Measurements from ENCODE around the gene GNE.
"Not testable (repeated sequence)": the region's sequence is repeated elsewhere in the genome, so short reads cannot be mapped to it uniquely, and the experiment has no call there.

The GNE gene

GRCh38 chr9:36258208-36258995 lies at the start of gene GNE:
GNE (minus strand) TSS chr9:36258448; CDS start chr9:36249355, 9,093 bp downstream.
- peak; percentile 98 for DNase-seq (ENCODE audit: low spot score)

GRCh38 chr9:36306471-36307306 lies 48.4 kb upstream of the GNE start:
- no peak for DNase-seq (ENCODE audit: low spot score)

- not testable (repeated sequence) for DNase-seq (ENCODE audit: low spot score)
These were observed 46.1 kb upstream of the GNE start for GRCh38 chr9:36304366-36304765.

GRCh38 chr9:36301227-36301626 lies 43.0 kb upstream of the GNE start:
- no peak for DNase-seq (ENCODE audit: low spot score)

- DNase-seq (ENCODE audit: low spot score), result peak; percentile 82
These were observed 40.3 kb upstream of the GNE start for GRCh38 chr9:36298566-36298965.

GRCh38 chr9:36297798-36298197 lies 39.5 kb upstream of the GNE start:
- DNase-seq (ENCODE audit: low spot score), result no peak

GRCh38 chr9:36294996-36295395 lies 36.7 kb upstream of the GNE start:
- DNase-seq (ENCODE audit: low spot score), result not testable (repeated sequence)

- no peak for DNase-seq (ENCODE audit: low spot score)
These were observed 35.7 kb upstream of the GNE start for GRCh38 chr9:36293918-36294317.

GRCh38 chr9:36293171-36293570 lies 34.9 kb upstream of the GNE start:
- DNase-seq (ENCODE audit: low spot score), result no peak

GRCh38 chr9:36292641-36293040 lies 34.4 kb upstream of the GNE start:
- DNase-seq (ENCODE audit: low spot score), result no peak

GRCh38 chr9:36290996-36291395 lies 32.7 kb upstream of the GNE start:
- DNase-seq (ENCODE audit: low spot score), result no peak

- DNase-seq (ENCODE audit: low spot score), result no peak
These were observed 31.7 kb upstream of the GNE start for GRCh38 chr9:36289836-36290435.

GRCh38 chr9:36288070-36288469 lies 29.8 kb upstream of the GNE start:
- DNase-seq (ENCODE audit: low spot score), result no peak

- DNase-seq (ENCODE audit: low spot score), result no peak
These were observed 28.1 kb upstream of the GNE start for GRCh38 chr9:36286388-36286787.

GRCh38 chr9:36284226-36284625 lies 26.0 kb upstream of the GNE start:
- no peak for DNase-seq (ENCODE audit: low spot score)

- DNase-seq (ENCODE audit: low spot score), result no peak
These were observed 24.0 kb upstream of the GNE start for GRCh38 chr9:36282275-36282674.

GRCh38 chr9:36280989-36281388 lies 22.7 kb upstream of the GNE start:
- no peak for DNase-seq (ENCODE audit: low spot score)

- DNase-seq (ENCODE audit: low spot score), result no peak
These were observed 20.0 kb upstream of the GNE start for GRCh38 chr9:36278243-36278642.

- DNase-seq (ENCODE audit: low spot score), result peak; percentile 86
These were observed 18.5 kb upstream of the GNE start for GRCh38 chr9:36276781-36277181.

- DNase-seq (ENCODE audit: low spot score), result no peak
These were observed 18.0 kb upstream of the GNE start for GRCh38 chr9:36276254-36276653.

GRCh38 chr9:36275060-36275459 lies 16.8 kb upstream of the GNE start:
- DNase-seq (ENCODE audit: low spot score), result no peak

- DNase-seq (ENCODE audit: low spot score), result not testable (repeated sequence)
These were observed 15.1 kb upstream of the GNE start for GRCh38 chr9:36273354-36273753.

- peak; percentile 44 for DNase-seq (ENCODE audit: low spot score)
These were observed 9.8 kb upstream of the GNE start for GRCh38 chr9:36268007-36268427.
